K562 (cell line): ENCODE measurements around the gene RNF121. TPM values are rescaled to one million over a fixed set of nuclear protein-coding genes. Genes with fewer than 3 reads are reported as not detected.

Source experiments
- GABPB2 ChIP-seq: fragments of 250-450 bp; sonication (Bioruptor Pico); conservative IDR thresholded peaks from 2 replicates; pipeline ENCODE4 v1.5.1; 2021; ENCODE audit warnings: mild to moderate bottlenecking
- ILK ChIP-seq: fragments of 450-650 bp; IDR thresholded peaks from 2 replicates; pipeline ENCODE4 v1.6.1; 2016; ENCODE audit warnings: missing genetic modification characterization, low read depth, mild to moderate bottlenecking, missing compliant biosample characterization, moderate library complexity, borderline replicate concordance
- MTA1 ChIP-seq: fragments of 450-650 bp; IDR thresholded peaks from 2 replicates; pipeline ENCODE4 v1.6.1; 2017; ENCODE audit warnings: borderline replicate concordance
- NUFIP1 ChIP-seq: fragments of 450-650 bp; IDR thresholded peaks from 2 replicates; pipeline ENCODE4 v1.6.1; 2018; ENCODE audit not compliant: partially characterized antibody
- RCOR1 ChIP-seq, 2 experiments: IDR thresholded peaks; 2 replicates each; pipeline ENCODE4 v1.6.1; 2012; ENCODE audit warnings: low read depth in 2 of 2, low read length in 2 of 2, borderline replicate concordance in 1 of 2, improper control_type of control experiment in 1 of 2
- SRF ChIP-seq, 2 experiments: fragments of 250-450, 450-650 bp in 1 of 2; sonication (Bioruptor Pico) in 1 of 2; sonication (generic) in 1 of 2; formaldehyde crosslinking; IDR thresholded peaks; 2 replicates each; pipeline versions ENCODE4 v1.5.0 to v1.5.1; 2020 to 2022; ENCODE audit warnings: mild to moderate bottlenecking in 1 of 2, missing genetic modification reagents in 1 of 2
- TSC22D4 ChIP-seq: fragments of 450-650 bp; IDR thresholded peaks from 2 replicates; pipeline ENCODE4 v1.6.1; 2016; ENCODE audit warnings: missing genetic modification characterization, missing biosample characterization, control low read depth
- ZBTB8A ChIP-seq: fragments of 450-650 bp; IDR thresholded peaks from 2 replicates; pipeline ENCODE4 v1.6.1; 2018; ENCODE audit warnings: mild to moderate bottlenecking, moderate library complexity; ENCODE audit not compliant: partially characterized antibody
- ZNF668 ChIP-seq: fragments of 250-450 bp; sonication (Bioruptor Pico); IDR thresholded peaks from 2 replicates; pipeline ENCODE4 v1.8.0; 2022; ENCODE audit warnings: mild to moderate bottlenecking, inconsistent platforms
- polyA plus RNA-seq, 8 experiments: library from polyadenylated mRNA; depleted of rRNA in 4 of 8; stranded (reverse) in 5 of 8; unstranded in 3 of 8; fragments of >200 nt; fragmentation: Nextera tagmentation in 2 of 8; fragmentation: Illumina TruSeq in 1 of 8; extraction: Ambion mirVana in 2 of 8; extraction: Trizol in 1 of 8; gene quantifications; 2 replicates each; pipeline versions ENCODE4 v1.2.1 to v1.2.3, GENCODE V29; 2011 to 2014; ENCODE audit warnings: inconsistent platforms in 1 of 8, missing spikeins in 1 of 8
- total RNA-seq, 7 experiments: library from RNA; depleted of rRNA in 6 of 7; stranded (reverse); fragments of >200 nt in 6 of 7; fragmentation: Illumina TruSeq in 2 of 7; extraction: Trizol in 2 of 7; gene quantifications; 2 replicates each; pipeline versions ENCODE4 v1.2.1 to v1.2.3, GENCODE V29; 2011 to 2021; ENCODE audit warnings: low replicate concordance in 1 of 7
- TF ChIP-seq, protein P1 (sequence below): conservative IDR thresholded peaks from 2 replicates; pipeline ENCODE4 v1.6.1; 2011; ENCODE audit warnings: low read depth, mild to moderate bottlenecking, low read length; ENCODE audit not compliant: control insufficient read depth
- TF ChIP-seq, protein P2 (sequence below): IDR thresholded peaks from 2 replicates; pipeline ENCODE4 v1.6.1; 2016; ENCODE audit warnings: missing genetic modification characterization, missing compliant biosample characterization

The RNF121 gene
- total and polyA plus RNA-seq, 9 of the 15 experiments (the other 6 are each of a cell fraction or from before 2014, with no cell fraction given), result 8.0 to 63.4 (median 20.5) TPM

DNA sequence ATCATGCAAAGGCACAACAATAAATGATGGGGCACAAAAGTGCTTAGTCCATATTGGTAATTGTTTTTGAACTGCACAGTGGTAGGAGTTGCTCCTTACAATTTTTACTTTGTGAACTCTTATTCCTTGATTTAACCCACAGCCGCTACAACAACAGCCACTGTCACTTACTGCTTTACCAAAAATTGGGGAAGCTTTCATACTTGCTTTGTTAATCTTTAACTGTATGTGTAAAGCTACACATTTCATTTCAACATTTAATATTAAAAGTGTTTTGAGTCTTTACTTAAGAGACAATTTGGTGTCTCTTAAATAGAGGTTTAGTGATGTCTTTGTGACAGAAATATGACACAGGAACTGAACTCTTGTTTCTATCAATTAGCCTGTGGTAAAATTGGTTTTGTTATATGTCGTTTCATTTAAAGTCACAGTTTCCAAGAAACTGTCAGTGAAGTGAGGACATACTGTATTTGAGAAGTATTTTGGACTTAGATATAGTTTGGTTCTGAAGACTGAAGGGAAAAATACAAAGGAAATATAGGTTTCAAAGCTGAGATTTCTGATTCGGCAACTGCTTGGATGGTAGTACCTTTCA, 63.4 kb downstream of the RNF121 start (continued):
- no peak for TF ChIP-seq ZNF668
- TF ChIP-seq ZBTB8A, result no peak
- no peak for TF ChIP-seq ILK (tag)
- TF ChIP-seq, protein P1, sequence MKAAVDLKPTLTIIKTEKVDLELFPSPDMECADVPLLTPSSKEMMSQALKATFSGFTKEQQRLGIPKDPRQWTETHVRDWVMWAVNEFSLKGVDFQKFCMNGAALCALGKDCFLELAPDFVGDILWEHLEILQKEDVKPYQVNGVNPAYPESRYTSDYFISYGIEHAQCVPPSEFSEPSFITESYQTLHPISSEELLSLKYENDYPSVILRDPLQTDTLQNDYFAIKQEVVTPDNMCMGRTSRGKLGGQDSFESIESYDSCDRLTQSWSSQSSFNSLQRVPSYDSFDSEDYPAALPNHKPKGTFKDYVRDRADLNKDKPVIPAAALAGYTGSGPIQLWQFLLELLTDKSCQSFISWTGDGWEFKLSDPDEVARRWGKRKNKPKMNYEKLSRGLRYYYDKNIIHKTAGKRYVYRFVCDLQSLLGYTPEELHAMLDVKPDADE, result no peak
- TF ChIP-seq TSC22D4 (tag), result no peak
- TF ChIP-seq MTA1, result no peak
- no peak for TF ChIP-seq RCOR1 (IDR thresholded peaks at IDR 0.05; ENCODE audit: borderline replicate concordance in 1 of 2, low read depth in 2 of 2, low read length in 2 of 2)
- TF ChIP-seq SRF (CRISPR knock-in tag; IDR thresholded peaks at IDR 0.05), result no peak
- TF ChIP-seq, protein P2, sequence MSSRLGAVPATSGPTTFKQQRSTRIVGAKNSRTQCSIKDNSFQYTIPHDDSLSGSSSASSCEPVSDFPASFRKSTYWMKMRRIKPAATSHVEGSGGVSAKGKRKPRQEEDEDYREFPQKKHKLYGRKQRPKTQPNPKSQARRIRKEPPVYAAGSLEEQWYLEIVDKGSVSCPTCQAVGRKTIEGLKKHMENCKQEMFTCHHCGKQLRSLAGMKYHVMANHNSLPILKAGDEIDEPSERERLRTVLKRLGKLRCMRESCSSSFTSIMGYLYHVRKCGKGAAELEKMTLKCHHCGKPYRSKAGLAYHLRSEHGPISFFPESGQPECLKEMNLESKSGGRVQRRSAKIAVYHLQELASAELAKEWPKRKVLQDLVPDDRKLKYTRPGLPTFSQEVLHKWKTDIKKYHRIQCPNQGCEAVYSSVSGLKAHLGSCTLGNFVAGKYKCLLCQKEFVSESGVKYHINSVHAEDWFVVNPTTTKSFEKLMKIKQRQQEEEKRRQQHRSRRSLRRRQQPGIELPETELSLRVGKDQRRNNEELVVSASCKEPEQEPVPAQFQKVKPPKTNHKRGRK (tag), result no peak
- no peak for TF ChIP-seq GABPB2
- no peak for TF ChIP-seq NUFIP1
